Ovary (tissue), 10 donors: ENCODE data around the gene KCNH5. TPM values are rescaled to one million over a fixed set of nuclear protein-coding genes. Genes with fewer than 3 reads are reported as not detected.

Experiments used
- DNase-seq, 5 donors: peaks; one replicate each; pipeline ENCODE4 v3.0.0-alpha.2; 2019 to 2020
- H3K27ac ChIP-seq, 2 donors: fragments of 200-600 bp; one replicate each; pipeline versions ENCODE4 v1.5.1 to v1.8.0; 2019 to 2022
- H3K27me3 ChIP-seq: fragments of 200-600 bp; one replicate; pipeline ENCODE4 v1.8.0; 2022
- H3K36me3 ChIP-seq: fragments of 200-600 bp; sonication (generic); one replicate; pipeline ENCODE4 v1.5.1; 2019
- H3K4me1 ChIP-seq: one replicate; pipeline ENCODE4 v1.8.1; 2013; ENCODE audit warnings: mild to moderate bottlenecking, moderate library complexity; ENCODE audit not compliant: insufficient read depth
- H3K4me3 ChIP-seq: fragments of 200-600 bp; sonication (generic); one replicate; pipeline ENCODE4 v1.5.1; 2017
- H3K9me3 ChIP-seq, 2 donors: fragments of 200-600 bp in 1 of 2; sonication (generic) in 1 of 2; one replicate each; pipeline versions ENCODE4 v1.5.1 to v1.8.1; 2013 to 2019; ENCODE audit warnings: mild to moderate bottlenecking in 1 of 2, moderate library complexity in 1 of 2
- CTCF ChIP-seq, 3 donors: fragments of 450-650 bp in 2 of 3; fragments of 200-600 bp in 1 of 3; IDR thresholded peaks; one replicate each; pipeline versions ENCODE4 v1.5.1 to v1.8.0; 2016 to 2022; ENCODE audit warnings: antibody characterized with exemption in 3 of 3, mild to moderate bottlenecking in 1 of 3
- EP300 ChIP-seq: sonication (generic); formaldehyde crosslinking; IDR thresholded peaks from one replicate; pipeline ENCODE4 v1.6.1; 2017; ENCODE audit warnings: antibody characterized with exemption
- POLR2A ChIP-seq: fragments of 450-650 bp; IDR thresholded peaks from one replicate; pipeline ENCODE4 v1.6.1; 2017; ENCODE audit warnings: antibody characterized with exemption, mild to moderate bottlenecking, moderate library complexity
- WGBS, 3 donors: extraction: QIAGEN DNeasy Blood & Tissue Kit in 1 of 3; methylation state at CpG; one replicate each; pipeline versions ENCODE4 v1.1.5 to v1.1.7; 2013 to 2017; 5-methylcytosine and 5-hydroxymethylcytosine counted together
- intact Hi-C, 4 donors: fragments of 100-400 bp; cut with DNase I; formaldehyde crosslinking; loops; one replicate each; pipeline versions ENCODE4 v1.11.0 to v1.15.1; 2022 to 2023
- long read RNA-seq, 3 donors: library from polyadenylated mRNA in 2 of 3; unstranded in 2 of 3; transcript quantifications; one replicate each; pipeline ENCODE4 v2.0.0 and lab custom pipeline, GENCODE V29; 2021 to 2026
- polyA plus RNA-seq, 2 donors: library from polyadenylated mRNA; stranded (reverse); fragments of 200-250 nt in 1 of 2; fragments of 350-450 nt in 1 of 2; fragmentation: Illumina TruSeq in 1 of 2; extraction: RNeasy Lipid Tissue Mini Kit (QIAGEN cat#74804) in 1 of 2; gene quantifications; one replicate each; pipeline ENCODE4 v1.2.3, GENCODE V29; 2013 to 2014
- total RNA-seq, 7 donors: library from RNA; depleted of rRNA in 2 of 7; stranded (reverse); fragments of >200 nt in 2 of 7; fragmentation: NEBNext Ultra II Directional in 3 of 7; extraction: Animal tissue kit (Norgen Biotek cat#: 25700) in 3 of 7; gene quantifications; one replicate each; pipeline versions ENCODE4 v1.1.0 to v1.2.4, GENCODE V29; 2016 to 2023
- donor health status: DM: no; HTN: no; CAD: no; lungs with moderate emphysema.
- donor health status: DM: no; HTN: no; CAD: no.
- donor health status: Bipolar disorder and iron deficiency.
- donor health status: DM: yes; HTN: yes; CAD: no.
- donor health status: DM: no; HTN: no; CAD: no.
- donor health status: DM: yes; HTN: yes; CAD: no.

KCNH5 gene
- under 1 TPM in 2 of 7 donors, not detected in 5; 0.05 TPM for total RNA-seq
- polyA plus RNA-seq, result not detected
- long read RNA-seq, donor 1, result 0 reads
- long read RNA-seq, donor 2, result 0 reads
- long read RNA-seq, donor 3, result 0 reads

DNA sequence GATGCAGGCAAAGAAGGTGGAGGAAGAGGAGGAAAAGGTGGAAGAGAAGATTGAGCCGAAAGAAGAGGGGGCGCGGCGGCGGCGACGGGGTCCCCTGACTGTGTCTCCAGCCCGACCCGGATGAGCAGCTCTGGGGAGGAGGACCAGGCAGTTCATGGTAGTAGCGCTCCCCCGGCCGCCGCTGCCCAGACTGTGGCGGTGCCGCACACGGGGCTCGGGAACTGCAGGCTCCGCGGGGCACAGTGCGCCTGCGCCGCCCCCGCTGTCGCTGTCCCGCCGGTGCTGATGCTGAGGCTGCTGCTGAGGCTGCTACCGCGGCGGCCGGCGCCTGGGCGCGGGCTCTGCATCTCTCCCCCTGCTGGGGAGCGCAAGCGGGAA, at the start of gene KCNH5:
Gene KCNH5 (minus strand): TSS at position 225 of the 378 bp plus-strand sequence. CDS start 272 bp downstream, outside the sequence.
- Histone ChIP-seq H3K36me3 (no peaks in the 10 kb centered on the region), H3K9me3 (no peaks in the 10 kb centered on the region), H3K27me3 (no peaks in the 10 kb centered on the region), H3K4me3 (no peak within 1 kb of the TSS), H3K27ac (no peak within 1 kb of the TSS), H3K4me1 (peaks cover 1% of the 10 kb centered on the region)
- DNase-seq, result peak in 1 of 5 donors; percentile 11
- 0 to 1% (median 0%) methylated on average over 21 to 35 of the region's 35 CpGs for WGBS, 3 donors
- intact Hi-C loops, result no loop called here
- TF ChIP-seq EP300, result no peak
- TF ChIP-seq POLR2A, result no peak
- no peak for TF ChIP-seq CTCF (IDR thresholded peaks at IDR 0.05)

- TF ChIP-seq CTCF (IDR thresholded peaks at IDR 0.05) (no peak), POLR2A (no peak), EP300 (no peak)
- intact Hi-C loops, result no loop called here
- WGBS, 3 donors, result 82 to 89% (median 85%) methylated on average over 3 to 5 of the region's 5 CpGs
- Histone ChIP-seq H3K36me3 (no peaks in the 10 kb centered on the region), H3K4me3 (no peak overlapping the region), H3K4me1 (no peaks in the 10 kb centered on the region), H3K27me3 (no peaks in the 10 kb centered on the region), H3K9me3 (no peaks in the 10 kb centered on the region), H3K27ac (no peak overlapping the region)
- no peak for DNase-seq
Measured at GRCh38 chr14:63091394-63091996, 46.2 kb upstream of the KCNH5 start.

DNA sequence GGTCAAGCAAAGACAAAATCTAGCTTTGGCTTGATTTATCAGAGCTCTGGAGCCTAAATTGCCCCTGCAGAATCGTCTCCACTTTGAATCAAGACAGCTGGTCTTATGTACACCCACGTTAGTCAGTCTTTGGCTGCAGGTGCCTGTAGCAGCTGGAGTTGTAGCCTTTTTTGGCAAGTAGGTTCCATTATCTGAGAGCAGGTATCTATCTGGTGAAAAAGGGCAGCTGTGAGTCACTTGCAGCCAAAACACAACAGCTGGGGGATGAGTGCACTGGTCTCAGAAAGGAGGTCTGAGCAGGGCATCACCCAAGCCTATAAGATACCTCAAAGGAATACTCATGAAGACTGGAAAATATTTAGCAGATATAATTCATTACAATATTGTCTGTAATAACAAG, 43.6 kb upstream of the KCNH5 start:
- H3K4me1 ChIP-seq, result no peaks in the 10 kb centered on the region
- no peaks in the 10 kb centered on the region for H3K36me3 ChIP-seq
- no peak for TF ChIP-seq POLR2A
- no peak for TF ChIP-seq CTCF (IDR thresholded peaks at IDR 0.05)
- no peak for TF ChIP-seq EP300
- no peak overlapping the region for H3K4me3 ChIP-seq
- intact Hi-C loops, result no loop called here
- no peak overlapping the region for H3K27ac ChIP-seq
- no peaks in the 10 kb centered on the region for H3K27me3 ChIP-seq
- H3K9me3 ChIP-seq, result no peaks in the 10 kb centered on the region
- WGBS, 3 donors, result 3 to 11% (median 4%) methylated on average over 2 of the region's 2 CpGs
- DNase-seq, result no peak

DNA sequence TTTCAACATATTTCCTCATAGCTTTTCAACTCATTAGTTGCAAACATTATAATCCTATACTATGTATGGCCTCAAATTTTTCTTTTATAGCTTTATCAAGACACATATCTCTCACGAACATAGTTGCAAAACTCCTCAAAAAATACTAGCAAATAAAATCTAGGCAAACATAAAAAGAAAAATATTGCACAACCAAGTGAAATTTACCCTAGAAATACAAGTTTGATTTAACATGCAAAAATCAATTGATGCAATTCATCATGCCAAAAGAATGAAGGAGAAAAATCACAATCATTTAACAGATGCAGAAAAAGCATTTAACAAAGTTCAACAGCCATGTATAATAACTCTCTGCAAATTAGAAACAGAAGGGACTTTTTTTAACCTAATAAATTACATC, 33.3 kb upstream of the KCNH5 start:
- no peak overlapping the region for H3K27ac ChIP-seq
- 7 to 19% (median 8%) methylated on average over 1 of the region's 1 CpG for WGBS, 3 donors
- no peaks in the 10 kb centered on the region for H3K9me3 ChIP-seq
- no peaks in the 10 kb centered on the region for H3K36me3 ChIP-seq
- no peaks in the 10 kb centered on the region for H3K4me1 ChIP-seq
- no peak for DNase-seq
- intact Hi-C loops, result no loop called here
- H3K27me3 ChIP-seq, result no peaks in the 10 kb centered on the region
- no peak overlapping the region for H3K4me3 ChIP-seq
- TF ChIP-seq CTCF (IDR thresholded peaks at IDR 0.05) (no peak), EP300 (no peak), POLR2A (no peak)
